ENCODE measurements around the gene GABRE. TPM values are rescaled to one million over a fixed set of nuclear protein-coding genes. Genes with fewer than 3 reads are reported as not detected.

The GABRE gene
- polyA plus RNA-seq, 3 donors = not detected

DNA sequence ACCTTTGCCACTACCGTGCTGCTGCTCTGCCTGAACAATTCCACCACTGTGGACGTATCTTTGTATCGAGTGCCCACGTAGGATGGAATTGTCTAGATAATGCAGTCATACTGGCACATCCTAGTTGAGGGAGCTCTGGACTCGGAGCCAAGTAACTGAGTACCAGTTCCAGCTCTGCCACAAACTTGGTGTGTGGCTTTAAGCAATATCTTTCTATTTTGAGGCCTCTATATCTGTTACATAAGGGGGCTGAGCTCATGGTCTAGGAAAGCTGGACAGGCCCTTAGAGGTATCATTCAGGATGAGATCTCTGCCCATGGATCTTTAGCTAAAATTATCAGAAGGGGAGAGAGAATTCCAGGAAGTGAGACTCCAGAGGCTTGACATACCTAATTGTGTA lies 12.4 kb downstream of the GABRE start:
- 75% methylated on average over 4 of the region's 5 CpGs for WGBS (ENCODE audit: insufficient coverage)
- DNase-seq = no peak
- no peak overlapping the region for H3K4me2 ChIP-seq (replicated peaks; ENCODE audit: extremely low read depth, low read length, poor library complexity, severe bottlenecking)
- H3K27ac ChIP-seq (ENCODE audit: low read depth in 1 of 2, low read length in 2 of 2) = no peak overlapping the region
- TF ChIP-seq, protein P1, sequence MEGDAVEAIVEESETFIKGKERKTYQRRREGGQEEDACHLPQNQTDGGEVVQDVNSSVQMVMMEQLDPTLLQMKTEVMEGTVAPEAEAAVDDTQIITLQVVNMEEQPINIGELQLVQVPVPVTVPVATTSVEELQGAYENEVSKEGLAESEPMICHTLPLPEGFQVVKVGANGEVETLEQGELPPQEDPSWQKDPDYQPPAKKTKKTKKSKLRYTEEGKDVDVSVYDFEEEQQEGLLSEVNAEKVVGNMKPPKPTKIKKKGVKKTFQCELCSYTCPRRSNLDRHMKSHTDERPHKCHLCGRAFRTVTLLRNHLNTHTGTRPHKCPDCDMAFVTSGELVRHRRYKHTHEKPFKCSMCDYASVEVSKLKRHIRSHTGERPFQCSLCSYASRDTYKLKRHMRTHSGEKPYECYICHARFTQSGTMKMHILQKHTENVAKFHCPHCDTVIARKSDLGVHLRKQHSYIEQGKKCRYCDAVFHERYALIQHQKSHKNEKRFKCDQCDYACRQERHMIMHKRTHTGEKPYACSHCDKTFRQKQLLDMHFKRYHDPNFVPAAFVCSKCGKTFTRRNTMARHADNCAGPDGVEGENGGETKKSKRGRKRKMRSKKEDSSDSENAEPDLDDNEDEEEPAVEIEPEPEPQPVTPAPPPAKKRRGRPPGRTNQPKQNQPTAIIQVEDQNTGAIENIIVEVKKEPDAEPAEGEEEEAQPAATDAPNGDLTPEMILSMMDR (IDR thresholded peaks at IDR 0.05) = no peak
- no peaks in the 10 kb centered on the region for H3K27me3 ChIP-seq (ENCODE audit: control insufficient read depth in 2 of 2, insufficient read depth in 2 of 2, low read length in 2 of 2)
- Mint-ChIP-seq H3K36me3 (no peaks in the 10 kb centered on the region), H3K4me3 (no peak overlapping the region), H3K27me3 (ENCODE audit: low read depth in 3 of 3) (no peaks in the 10 kb centered on the region), H3K9me3 (peaks cover 0 to 4% (median 2%) of the 10 kb centered on the region in 7 donors), H3K27ac (no peak overlapping the region), H3K4me1 (no peaks in the 10 kb centered on the region)
- H3K4me3 ChIP-seq (replicated peaks in 1 of 3; ENCODE audit: low read depth in 2 of 3, low read length in 3 of 3) = no peak overlapping the region
- H3K4me1 ChIP-seq (ENCODE audit: control insufficient read depth in 1 of 2, insufficient read depth in 2 of 2, low read length in 2 of 2) = no peaks in the 10 kb centered on the region
- no peaks in the 10 kb centered on the region for H3K9me3 ChIP-seq (replicated peaks in 1 of 2; ENCODE audit: control insufficient read depth in 1 of 2, insufficient read depth in 1 of 2, low read length in 2 of 2)
- H3K36me3 ChIP-seq (replicated peaks in 1 of 2; ENCODE audit: control insufficient read depth in 1 of 2, insufficient read depth in 2 of 2, low read length in 2 of 2) = no peaks in the 10 kb centered on the region
- H4K20me1 ChIP-seq (ENCODE audit: insufficient read depth, low read length) = no peaks in the 10 kb centered on the region
- H3K79me2 ChIP-seq (ENCODE audit: insufficient read depth, low read length) = no peaks in the 10 kb centered on the region
- no peak overlapping the region for H3K9ac ChIP-seq (ENCODE audit: insufficient read depth, low read length, poor library complexity, severe bottlenecking)
- intact Hi-C loops (cut with micrococcal nuclease) = no loop called here
- H2AFZ ChIP-seq (ENCODE audit: insufficient read depth, low read depth, low read length, poor library complexity, severe bottlenecking) = no peak overlapping the region

DNA sequence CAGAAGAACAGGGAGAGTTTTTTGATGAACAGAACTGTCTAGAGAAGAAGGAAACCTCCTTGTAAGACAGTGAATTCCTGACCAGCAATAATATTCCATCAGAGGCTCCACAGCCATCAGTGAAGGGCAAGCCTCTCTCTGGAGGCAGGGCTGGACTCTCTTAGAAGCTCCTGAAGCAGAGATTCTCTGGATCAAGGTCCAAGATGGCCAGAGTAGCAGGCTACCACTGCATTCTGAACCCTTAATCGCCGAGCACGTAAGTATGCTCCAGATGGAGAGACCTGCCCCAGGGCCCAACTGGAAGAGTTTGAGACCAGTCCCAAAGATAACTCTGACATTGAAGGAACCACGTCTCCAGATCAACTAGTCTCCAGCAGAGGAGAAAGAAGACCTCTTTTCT lies 16.4 kb downstream of the GABRE start:
- intact Hi-C loops (cut with micrococcal nuclease) = no loop called here
- TF ChIP-seq, protein P1 (IDR thresholded peaks at IDR 0.05) = no peak
- WGBS (ENCODE audit: insufficient coverage) = no CpG with 5 or more reads among the region's 4 CpGs

More for the DNA sequence above, 16.4 kb downstream of the GABRE start:
- peaks cover 4 to 10% (median 6%) of the 10 kb centered on the region in 7 donors for H3K9me3 Mint-ChIP-seq
- Histone ChIP-seq H3K27me3 (ENCODE audit: control insufficient read depth in 2 of 2, insufficient read depth in 2 of 2, low read length in 2 of 2) (no peaks in the 10 kb centered on the region), H3K27ac (ENCODE audit: low read depth in 1 of 2, low read length in 2 of 2) (no peak overlapping the region), H3K79me2 (ENCODE audit: insufficient read depth, low read length) (no peaks in the 10 kb centered on the region), H3K36me3 (replicated peaks in 1 of 2; ENCODE audit: control insufficient read depth in 1 of 2, insufficient read depth in 2 of 2, low read length in 2 of 2) (no peaks in the 10 kb centered on the region), H3K4me1 (ENCODE audit: control insufficient read depth in 1 of 2, insufficient read depth in 2 of 2, low read length in 2 of 2) (no peaks in the 10 kb centered on the region), H3K9ac (ENCODE audit: insufficient read depth, low read length, poor library complexity, severe bottlenecking) (no peak overlapping the region), H4K20me1 (ENCODE audit: insufficient read depth, low read length) (no peaks in the 10 kb centered on the region), H3K4me2 (replicated peaks; ENCODE audit: extremely low read depth, low read length, poor library complexity, severe bottlenecking) (no peak overlapping the region), H3K9me3 (replicated peaks in 1 of 2; ENCODE audit: control insufficient read depth in 1 of 2, insufficient read depth in 1 of 2, low read length in 2 of 2) (no peaks in the 10 kb centered on the region), H3K4me3 (replicated peaks in 1 of 3; ENCODE audit: low read depth in 2 of 3, low read length in 3 of 3) (no peak overlapping the region), H2AFZ (ENCODE audit: insufficient read depth, low read depth, low read length, poor library complexity, severe bottlenecking) (no peak overlapping the region)
- no peaks in the 10 kb centered on the region for H3K36me3 Mint-ChIP-seq
- no peak for DNase-seq
- H3K27ac Mint-ChIP-seq = no peak overlapping the region
- peaks cover 0 to 2% (median 0%) of the 10 kb centered on the region in 3 donors for H3K27me3 Mint-ChIP-seq (ENCODE audit: low read depth in 3 of 3)
- no peaks in the 10 kb centered on the region for H3K4me1 Mint-ChIP-seq
- no peak overlapping the region for H3K4me3 Mint-ChIP-seq

Data from CD14-positive monocyte (primary cell).